ENCODE data around the gene TDRD3.

TDRD3 gene

GRCh38 chr13:60540276-60540675, 143.3 kb downstream of the TDRD3 start:
- no peak for TF ChIP-seq EZH2 (IDR thresholded peaks at IDR 0.05; ENCODE audit: borderline replicate concordance, low read length)
- TF ChIP-seq CTCF (IDR thresholded peaks at IDR 0.05; ENCODE audit: low read length) = no peak
- H3F3A ChIP-seq (ENCODE audit: insufficient read depth, low read length) = no peaks in the 10 kb centered on the region
- no peak overlapping the region for H3K4me2 ChIP-seq (ENCODE audit: low read length)

GRCh38 chr13:60562096-60562780, 165.2 kb downstream of the TDRD3 start:
- TF ChIP-seq CTCF (IDR thresholded peaks at IDR 0.05; ENCODE audit: low read length) (no peak), EZH2 (IDR thresholded peaks at IDR 0.05; ENCODE audit: borderline replicate concordance, low read length) (no peak)
- H3K4me3 ChIP-seq (ENCODE audit: low read depth, low read length, poor library complexity, severe bottlenecking) = no peak overlapping the region
- H3K36me3 ChIP-seq (ENCODE audit: insufficient read depth, low read length) = no peaks in the 10 kb centered on the region
- H3K9ac ChIP-seq (ENCODE audit: low read length) = no peak overlapping the region
- no peak overlapping the region for H2AFZ ChIP-seq (ENCODE audit: low read length)
- H3K79me2 ChIP-seq (ENCODE audit: insufficient read depth, low read length) = no peaks in the 10 kb centered on the region
- H3K4me1 ChIP-seq (ENCODE audit: insufficient read depth, low read length, severe bottlenecking) = no peaks in the 10 kb centered on the region
- no peak overlapping the region for H3K27ac ChIP-seq (ENCODE audit: low read depth, low read length, poor library complexity, severe bottlenecking)
- H3K9me2 ChIP-seq (ENCODE audit: low read depth, low read length) = no peaks in the 10 kb centered on the region
- H3F3A ChIP-seq (ENCODE audit: insufficient read depth, low read length) = no peaks in the 10 kb centered on the region
- no peak overlapping the region for H3K4me2 ChIP-seq (ENCODE audit: low read length)
- H3K27me3 ChIP-seq (ENCODE audit: insufficient read depth, low read length) = no peaks in the 10 kb centered on the region
- no peaks in the 10 kb centered on the region for H3K9me3 ChIP-seq (ENCODE audit: low read length)
- H4K20me1 ChIP-seq (ENCODE audit: insufficient read depth, low read length) = no peaks in the 10 kb centered on the region

More at GRCh38 chr13:60540276-60540675, 143.3 kb downstream of the TDRD3 start:
- Histone ChIP-seq H4K20me1 (ENCODE audit: insufficient read depth, low read length) (no peaks in the 10 kb centered on the region), H3K27me3 (ENCODE audit: insufficient read depth, low read length) (no peaks in the 10 kb centered on the region), H3K27ac (ENCODE audit: low read depth, low read length, poor library complexity, severe bottlenecking) (no peak overlapping the region), H3K4me3 (ENCODE audit: low read depth, low read length, poor library complexity, severe bottlenecking) (no peak overlapping the region), H3K79me2 (ENCODE audit: insufficient read depth, low read length) (no peaks in the 10 kb centered on the region), H3K4me1 (ENCODE audit: insufficient read depth, low read length, severe bottlenecking) (no peaks in the 10 kb centered on the region), H3K9me3 (ENCODE audit: low read length) (no peaks in the 10 kb centered on the region), H3K36me3 (ENCODE audit: insufficient read depth, low read length) (no peaks in the 10 kb centered on the region), H3K9ac (ENCODE audit: low read length) (no peak overlapping the region), H3K9me2 (ENCODE audit: low read depth, low read length) (no peaks in the 10 kb centered on the region), H2AFZ (ENCODE audit: low read length) (no peak overlapping the region)

- no peak overlapping the region for H3K4me3 ChIP-seq (ENCODE audit: low read depth, low read length, poor library complexity, severe bottlenecking)
- H3K9me3 ChIP-seq (ENCODE audit: low read length) = no peaks in the 10 kb centered on the region
- H3K9ac ChIP-seq (ENCODE audit: low read length) = no peak overlapping the region
- H3F3A ChIP-seq (ENCODE audit: insufficient read depth, low read length) = no peaks in the 10 kb centered on the region
- H3K36me3 ChIP-seq (ENCODE audit: insufficient read depth, low read length) = no peaks in the 10 kb centered on the region
- TF ChIP-seq CTCF (IDR thresholded peaks at IDR 0.05; ENCODE audit: low read length) (no peak), EZH2 (IDR thresholded peaks at IDR 0.05; ENCODE audit: borderline replicate concordance, low read length) (no peak)
- no peaks in the 10 kb centered on the region for H3K79me2 ChIP-seq (ENCODE audit: insufficient read depth, low read length)
- H3K4me2 ChIP-seq (ENCODE audit: low read length) = no peak overlapping the region
- no peak overlapping the region for H3K27ac ChIP-seq (ENCODE audit: low read depth, low read length, poor library complexity, severe bottlenecking)
- H3K27me3 ChIP-seq (ENCODE audit: insufficient read depth, low read length) = no peaks in the 10 kb centered on the region
- H3K4me1 ChIP-seq (ENCODE audit: insufficient read depth, low read length, severe bottlenecking) = no peaks in the 10 kb centered on the region
- H2AFZ ChIP-seq (ENCODE audit: low read length) = no peak overlapping the region
- no peaks in the 10 kb centered on the region for H4K20me1 ChIP-seq (ENCODE audit: insufficient read depth, low read length)
- H3K9me2 ChIP-seq (ENCODE audit: low read depth, low read length) = no peaks in the 10 kb centered on the region
Observed at GRCh38 chr13:60571571-60571970, 174.6 kb downstream of the TDRD3 start.

Measured in OCI-LY1 (cell line).